ENCODE results near the gene SERPINA6.
"Not testable (repeated sequence)": the region's sequence is repeated elsewhere in the genome, so short reads cannot be mapped to it uniquely, and the experiment has no call there.

Gene SERPINA6

GRCh38 chr14:94291906-94292525 lies 31.1 kb downstream of the SERPINA6 start:
- DNase-seq (ENCODE audit: low spot score): no peak

GRCh38 chr14:94291159-94291905 lies 31.8 kb downstream of the SERPINA6 start:
- no peak for DNase-seq (ENCODE audit: low spot score)

- DNase-seq (ENCODE audit: low spot score): no peak
Observed at GRCh38 chr14:94290197-94290596, 32.9 kb downstream of the SERPINA6 start.

GRCh38 chr14:94288610-94289465 lies 34.3 kb downstream of the SERPINA6 start:
- DNase-seq (ENCODE audit: low spot score): no peak

- no peak for DNase-seq (ENCODE audit: low spot score)
Observed at GRCh38 chr14:94285158-94285557, 38.0 kb downstream of the SERPINA6 start.

- no peak for DNase-seq (ENCODE audit: low spot score)
Observed at GRCh38 chr14:94284221-94284620, 38.9 kb downstream of the SERPINA6 start.

- no peak for DNase-seq (ENCODE audit: low spot score)
Observed at GRCh38 chr14:94282991-94283723, 40.0 kb downstream of the SERPINA6 start.

GRCh38 chr14:94278731-94279130 lies 44.4 kb downstream of the SERPINA6 start:
- no peak for DNase-seq (ENCODE audit: low spot score)

GRCh38 chr14:94276898-94277561 lies 46.1 kb downstream of the SERPINA6 start:
- not testable (repeated sequence) for DNase-seq (ENCODE audit: low spot score)

- DNase-seq (ENCODE audit: low spot score): no peak
Observed at GRCh38 chr14:94269156-94269555, 54.0 kb downstream of the SERPINA6 start.

GRCh38 chr14:94268582-94268981 lies 54.6 kb downstream of the SERPINA6 start:
- DNase-seq (ENCODE audit: low spot score): not testable (repeated sequence)

GRCh38 chr14:94267352-94267751 lies 55.8 kb downstream of the SERPINA6 start:
- no peak for DNase-seq (ENCODE audit: low spot score)

GRCh38 chr14:94264195-94264594 lies 58.9 kb downstream of the SERPINA6 start:
- DNase-seq (ENCODE audit: low spot score): not testable (repeated sequence)

All from LoVo (cell line).